Right atrium auricular region (tissue), 2 donors: Measurements from ENCODE around the gene HEPHL1. TPM values are rescaled to one million over a fixed set of nuclear protein-coding genes. Genes with fewer than 3 reads are reported as not detected.

ENCODE experiments used
- DNase-seq: peaks from one replicate; pipeline ENCODE4 v3.0.0-alpha.2; 2019; ENCODE audit warnings: low spot score
- H3K27ac ChIP-seq, 2 donors: fragments of 200-600 bp; sonication (generic); 1 replicate in 1 of 2; 2 replicates in 1 of 2; pipeline ENCODE4 v1.5.1; 2016 to 2019
- H3K27me3 ChIP-seq, 2 donors: fragments of 200-600 bp; sonication (generic); one replicate each; pipeline versions ENCODE4 v1.5.1 to v1.6.0; 2017 to 2019
- H3K36me3 ChIP-seq: fragments of 200-600 bp; sonication (generic); one replicate; pipeline ENCODE4 v1.5.1; 2016
- H3K4me1 ChIP-seq, 2 donors: fragments of 200-600 bp; sonication (generic); one replicate each; pipeline versions ENCODE4 v1.5.1 to v1.6.0; 2017 to 2019
- H3K4me3 ChIP-seq, 2 donors: fragments of 200-600 bp; sonication (generic); 1 replicate in 1 of 2; 2 replicates in 1 of 2; pipeline ENCODE4 v1.5.1; 2017 to 2019; ENCODE audit warnings: mild to moderate bottlenecking in 1 of 2, moderate library complexity in 1 of 2
- H3K9me3 ChIP-seq, 2 donors: fragments of 200-600 bp; sonication (generic); one replicate each; pipeline ENCODE4 v1.5.1; 2019
- CTCF ChIP-seq, 2 donors: fragments of 200-600 bp; sonication (generic); IDR thresholded peaks; one replicate each; pipeline ENCODE4 v1.5.1; 2019; ENCODE audit warnings: antibody characterized with exemption in 2 of 2
- total RNA-seq, 2 donors: library from RNA; depleted of rRNA; stranded (reverse); fragments of >200 nt; gene quantifications; one replicate each; pipeline ENCODE4 v1.1.0, GENCODE V29; 2016

Gene HEPHL1
- total RNA-seq, 2 donors from 2014 or later: not detected

DNA sequence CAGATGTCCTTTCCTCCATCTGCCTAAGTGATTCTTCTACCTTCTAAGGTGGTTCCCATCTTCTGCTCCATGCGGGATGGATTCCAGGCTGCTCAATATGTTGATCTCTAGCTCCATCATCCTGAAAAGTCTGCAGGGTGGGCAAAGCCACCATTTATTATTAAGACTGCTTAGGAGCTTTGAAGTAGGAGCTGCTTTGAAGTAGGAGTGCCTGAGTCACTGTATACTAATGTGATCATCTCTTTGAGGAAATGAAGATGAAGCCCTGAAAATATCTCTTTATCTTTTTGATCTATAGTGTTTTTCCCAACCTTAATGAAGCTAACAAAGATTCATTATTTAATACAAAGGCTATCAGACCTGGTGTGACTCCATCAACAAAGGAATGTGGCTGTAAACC is 13.1 kb downstream of the HEPHL1 start:
- no peak for TF ChIP-seq CTCF (IDR thresholded peaks at IDR 0.05)
- Histone ChIP-seq H3K4me1 (no peaks in the 10 kb centered on the region), H3K9me3 (no peaks in the 10 kb centered on the region), H3K27ac (no peak overlapping the region), H3K36me3 (no peaks in the 10 kb centered on the region), H3K4me3 (no peak overlapping the region), H3K27me3 (no peaks in the 10 kb centered on the region)
- DNase-seq: no peak

DNA sequence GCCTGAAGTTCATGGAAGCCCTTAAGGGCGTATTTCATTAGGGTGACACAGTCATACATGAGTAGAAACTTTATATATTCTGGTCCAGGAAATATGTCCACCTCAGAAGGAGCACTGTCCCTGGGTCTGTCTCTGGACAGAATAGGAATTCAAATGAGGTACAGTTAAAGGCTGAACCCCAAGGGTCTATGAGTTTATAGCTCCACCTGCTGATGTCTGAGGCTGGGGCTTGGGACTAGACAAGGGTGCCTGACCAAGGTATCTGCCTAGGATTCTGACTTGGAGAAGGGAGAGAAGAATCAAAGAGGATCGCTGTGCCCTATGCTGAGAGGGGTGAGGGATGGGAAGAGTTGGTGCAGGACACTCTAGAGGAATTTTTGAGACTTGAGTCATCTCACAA is 14.9 kb downstream of the HEPHL1 start:
- TF ChIP-seq CTCF (IDR thresholded peaks at IDR 0.05): no peak
- Histone ChIP-seq H3K27me3 (no peaks in the 10 kb centered on the region), H3K4me3 (no peak overlapping the region), H3K36me3 (no peaks in the 10 kb centered on the region), H3K9me3 (no peaks in the 10 kb centered on the region), H3K27ac (no peak overlapping the region), H3K4me1 (no peaks in the 10 kb centered on the region)
- DNase-seq: no peak

GRCh38 chr11:94043241-94043640 is 22.1 kb downstream of the HEPHL1 start:
- TF ChIP-seq CTCF (IDR thresholded peaks at IDR 0.05): no peak
- Histone ChIP-seq H3K9me3 (no peaks in the 10 kb centered on the region), H3K27ac (no peak overlapping the region), H3K4me3 (no peak overlapping the region), H3K36me3 (no peaks in the 10 kb centered on the region), H3K27me3 (no peaks in the 10 kb centered on the region), H3K4me1 (no peaks in the 10 kb centered on the region)
- DNase-seq: no peak

- Histone ChIP-seq H3K4me3 (no peak overlapping the region), H3K4me1 (no peaks in the 10 kb centered on the region), H3K27ac (no peak overlapping the region), H3K36me3 (no peaks in the 10 kb centered on the region), H3K27me3 (no peaks in the 10 kb centered on the region), H3K9me3 (peaks cover 0 to 3% of the 10 kb centered on the region in 2 donors)
- DNase-seq: no peak
- TF ChIP-seq CTCF (IDR thresholded peaks at IDR 0.05): no peak
Observed at GRCh38 chr11:94046796-94047195, 25.6 kb downstream of the HEPHL1 start.

- H3K27ac ChIP-seq: no peak overlapping the region
- no peak overlapping the region for H3K4me3 ChIP-seq
- peaks cover 0 to 7% of the 10 kb centered on the region in 2 donors for H3K9me3 ChIP-seq
- no peak for TF ChIP-seq CTCF (IDR thresholded peaks at IDR 0.05)
- H3K36me3 ChIP-seq: no peaks in the 10 kb centered on the region
- DNase-seq: no peak
- no peaks in the 10 kb centered on the region for H3K27me3 ChIP-seq
- H3K4me1 ChIP-seq: no peaks in the 10 kb centered on the region
Observed at GRCh38 chr11:94048032-94048709, 27.0 kb downstream of the HEPHL1 start.

- no peak overlapping the region for H3K27ac ChIP-seq
- H3K36me3 ChIP-seq: no peaks in the 10 kb centered on the region
- DNase-seq: no peak
- no peak for TF ChIP-seq CTCF (IDR thresholded peaks at IDR 0.05)
- H3K27me3 ChIP-seq: no peaks in the 10 kb centered on the region
- H3K9me3 ChIP-seq: peaks cover 0 to 7% of the 10 kb centered on the region in 2 donors
- no peak overlapping the region for H3K4me3 ChIP-seq
- H3K4me1 ChIP-seq: no peaks in the 10 kb centered on the region
Observed at GRCh38 chr11:94049351-94049750, 28.2 kb downstream of the HEPHL1 start.
